Right atrium auricular region (tissue), 2 donors: Measurements from ENCODE around the gene RHOB. TPM values are rescaled to one million over a fixed set of nuclear protein-coding genes. Genes with fewer than 3 reads are reported as not detected.

Source experiments
- DNase-seq: peaks from one replicate; pipeline ENCODE4 v3.0.0-alpha.2; 2019; ENCODE audit warnings: low spot score
- H3K27ac ChIP-seq, 2 donors: fragments of 200-600 bp; sonication (generic); 1 replicate in 1 of 2; 2 replicates in 1 of 2; pipeline ENCODE4 v1.5.1; 2016 to 2019
- H3K27me3 ChIP-seq, 2 donors: fragments of 200-600 bp; sonication (generic); one replicate each; pipeline versions ENCODE4 v1.5.1 to v1.6.0; 2017 to 2019
- H3K36me3 ChIP-seq: fragments of 200-600 bp; sonication (generic); one replicate; pipeline ENCODE4 v1.5.1; 2016
- H3K4me1 ChIP-seq, 2 donors: fragments of 200-600 bp; sonication (generic); one replicate each; pipeline versions ENCODE4 v1.5.1 to v1.6.0; 2017 to 2019
- H3K4me3 ChIP-seq, 2 donors: fragments of 200-600 bp; sonication (generic); 1 replicate in 1 of 2; 2 replicates in 1 of 2; pipeline ENCODE4 v1.5.1; 2017 to 2019; ENCODE audit warnings: mild to moderate bottlenecking in 1 of 2, moderate library complexity in 1 of 2
- H3K9me3 ChIP-seq, 2 donors: fragments of 200-600 bp; sonication (generic); one replicate each; pipeline ENCODE4 v1.5.1; 2019
- total RNA-seq, 2 donors: library from RNA; depleted of rRNA; stranded (reverse); fragments of >200 nt; gene quantifications; one replicate each; pipeline ENCODE4 v1.1.0, GENCODE V29; 2016
- TF ChIP-seq, protein P1 (sequence below), 2 donors: fragments of 200-600 bp; sonication (generic); IDR thresholded peaks; one replicate each; pipeline ENCODE4 v1.5.1; 2019; ENCODE audit warnings: antibody characterized with exemption in 2 of 2

RHOB gene
- total RNA-seq, 2 donors from 2014 or later, result 471 to 664 TPM

DNA sequence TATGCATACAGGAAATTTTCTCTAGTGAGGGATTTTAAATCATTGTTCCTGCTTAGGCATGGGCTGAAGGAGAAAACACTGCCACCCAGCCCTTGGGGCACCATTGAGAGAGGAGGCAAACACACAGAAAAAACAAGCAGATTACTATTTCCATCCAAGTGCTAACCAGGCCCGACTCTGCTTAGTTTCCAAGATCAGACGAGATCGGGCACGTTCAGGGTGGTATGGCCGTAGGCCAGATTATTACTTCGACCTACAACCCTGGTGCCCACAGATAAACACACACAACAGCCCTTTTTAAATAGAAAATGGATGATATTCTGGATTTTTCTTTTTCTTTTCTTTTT lies 45.4 kb upstream of the RHOB start:
- Histone ChIP-seq H3K27me3 (no peaks in the 10 kb centered on the region), H3K36me3 (no peaks in the 10 kb centered on the region), H3K9me3 (no peaks in the 10 kb centered on the region), H3K27ac (no peak overlapping the region), H3K4me1 (no peaks in the 10 kb centered on the region), H3K4me3 (no peak overlapping the region)
- DNase-seq, result peak; percentile 53
- TF ChIP-seq, protein P1, sequence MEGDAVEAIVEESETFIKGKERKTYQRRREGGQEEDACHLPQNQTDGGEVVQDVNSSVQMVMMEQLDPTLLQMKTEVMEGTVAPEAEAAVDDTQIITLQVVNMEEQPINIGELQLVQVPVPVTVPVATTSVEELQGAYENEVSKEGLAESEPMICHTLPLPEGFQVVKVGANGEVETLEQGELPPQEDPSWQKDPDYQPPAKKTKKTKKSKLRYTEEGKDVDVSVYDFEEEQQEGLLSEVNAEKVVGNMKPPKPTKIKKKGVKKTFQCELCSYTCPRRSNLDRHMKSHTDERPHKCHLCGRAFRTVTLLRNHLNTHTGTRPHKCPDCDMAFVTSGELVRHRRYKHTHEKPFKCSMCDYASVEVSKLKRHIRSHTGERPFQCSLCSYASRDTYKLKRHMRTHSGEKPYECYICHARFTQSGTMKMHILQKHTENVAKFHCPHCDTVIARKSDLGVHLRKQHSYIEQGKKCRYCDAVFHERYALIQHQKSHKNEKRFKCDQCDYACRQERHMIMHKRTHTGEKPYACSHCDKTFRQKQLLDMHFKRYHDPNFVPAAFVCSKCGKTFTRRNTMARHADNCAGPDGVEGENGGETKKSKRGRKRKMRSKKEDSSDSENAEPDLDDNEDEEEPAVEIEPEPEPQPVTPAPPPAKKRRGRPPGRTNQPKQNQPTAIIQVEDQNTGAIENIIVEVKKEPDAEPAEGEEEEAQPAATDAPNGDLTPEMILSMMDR (IDR thresholded peaks at IDR 0.05), result no peak

DNA sequence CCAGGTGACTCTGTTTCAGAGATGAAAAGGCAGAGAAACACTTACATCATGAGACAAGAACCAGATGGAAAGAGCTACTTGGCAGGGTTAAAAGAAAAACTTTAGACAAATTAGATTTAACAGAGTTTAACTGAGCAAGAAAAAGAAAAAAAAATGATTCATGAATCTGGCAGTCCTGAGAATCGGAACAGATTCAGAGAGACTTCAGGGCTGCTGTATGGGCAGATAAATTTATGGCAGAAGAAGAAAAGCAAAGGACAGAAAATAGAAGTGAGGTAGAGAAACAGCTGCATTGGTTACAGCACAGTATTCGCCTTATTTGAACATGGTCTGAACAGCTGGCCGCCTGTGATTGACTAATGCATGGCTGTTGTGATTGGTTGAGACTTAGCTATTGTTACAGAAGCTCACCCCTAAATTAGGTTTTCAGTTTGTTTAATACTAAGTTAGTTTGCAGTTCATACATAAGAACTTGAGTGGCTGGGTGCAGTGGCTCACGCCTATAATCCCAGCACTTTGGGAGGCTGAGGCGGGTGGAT lies 43.0 kb upstream of the RHOB start:
- Histone ChIP-seq H3K4me1 (no peaks in the 10 kb centered on the region), H3K9me3 (peaks cover 0 to 11% of the 10 kb centered on the region in 2 donors), H3K27me3 (no peaks in the 10 kb centered on the region), H3K27ac (no peak overlapping the region), H3K4me3 (no peak overlapping the region), H3K36me3 (no peaks in the 10 kb centered on the region)
- TF ChIP-seq, protein P1 (IDR thresholded peaks at IDR 0.05), result no peak
- peak; percentile 30 for DNase-seq

DNA sequence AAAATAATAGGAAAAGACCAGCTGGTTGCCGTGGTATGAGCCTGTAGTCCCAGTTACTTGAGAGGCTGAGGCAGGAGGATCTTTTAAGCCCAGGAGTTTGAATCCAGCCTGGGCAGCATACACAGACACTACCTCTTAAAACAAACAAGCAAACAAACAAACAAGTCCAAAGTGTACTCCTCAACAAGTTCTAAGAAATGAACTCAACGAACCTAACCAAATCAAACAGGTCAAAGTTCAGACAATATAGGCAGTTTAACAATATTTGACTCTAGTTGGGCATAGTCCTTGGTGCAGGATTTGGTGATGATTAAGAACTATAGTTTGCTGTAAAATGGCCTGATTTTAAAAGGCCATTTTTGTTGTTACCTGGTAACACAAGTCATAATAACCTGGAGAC lies 41.9 kb upstream of the RHOB start:
- H3K27me3 ChIP-seq, result no peaks in the 10 kb centered on the region
- TF ChIP-seq, protein P1 (IDR thresholded peaks at IDR 0.05), result no peak
- no peak overlapping the region for H3K27ac ChIP-seq
- DNase-seq, result no peak
- no peaks in the 10 kb centered on the region for H3K36me3 ChIP-seq
- H3K9me3 ChIP-seq, result peaks cover 0 to 22% of the 10 kb centered on the region in 2 donors
- no peak overlapping the region for H3K4me3 ChIP-seq
- no peaks in the 10 kb centered on the region for H3K4me1 ChIP-seq

- H3K36me3 ChIP-seq, result no peaks in the 10 kb centered on the region
- no peaks in the 10 kb centered on the region for H3K27me3 ChIP-seq
- H3K9me3 ChIP-seq, result peaks cover 0 to 25% of the 10 kb centered on the region in 2 donors
- no peak for DNase-seq
- no peak overlapping the region for H3K27ac ChIP-seq
- H3K4me1 ChIP-seq, result no peaks in the 10 kb centered on the region
- TF ChIP-seq, protein P1 (IDR thresholded peaks at IDR 0.05), result no peak
- no peak overlapping the region for H3K4me3 ChIP-seq
These were observed 37.8 kb upstream of the RHOB start for GRCh38 chr2:20409039-20409438.

- H3K27me3 ChIP-seq, result no peaks in the 10 kb centered on the region
- DNase-seq, result peak; percentile 28
- H3K4me3 ChIP-seq, result no peak overlapping the region
- H3K36me3 ChIP-seq, result no peaks in the 10 kb centered on the region
- no peak overlapping the region for H3K27ac ChIP-seq
- no peaks in the 10 kb centered on the region for H3K4me1 ChIP-seq
- H3K9me3 ChIP-seq, result peaks cover 0 to 25% of the 10 kb centered on the region in 2 donors
- TF ChIP-seq, protein P1 (IDR thresholded peaks at IDR 0.05), result no peak
These were observed 36.2 kb upstream of the RHOB start for GRCh38 chr2:20410556-20411277.
